Measurements from ENCODE around the gene EPGN. TPM values are rescaled to one million over a fixed set of nuclear protein-coding genes. Genes with fewer than 3 reads are reported as not detected.
A peak's percentile ranks its signal among the peaks of the same experiment; 100 is the strongest.

The EPGN gene
- total and polyA plus RNA-seq, 12 donors: 0.07 to 0.46 (median 0.44) TPM; not detected in 9

DNA sequence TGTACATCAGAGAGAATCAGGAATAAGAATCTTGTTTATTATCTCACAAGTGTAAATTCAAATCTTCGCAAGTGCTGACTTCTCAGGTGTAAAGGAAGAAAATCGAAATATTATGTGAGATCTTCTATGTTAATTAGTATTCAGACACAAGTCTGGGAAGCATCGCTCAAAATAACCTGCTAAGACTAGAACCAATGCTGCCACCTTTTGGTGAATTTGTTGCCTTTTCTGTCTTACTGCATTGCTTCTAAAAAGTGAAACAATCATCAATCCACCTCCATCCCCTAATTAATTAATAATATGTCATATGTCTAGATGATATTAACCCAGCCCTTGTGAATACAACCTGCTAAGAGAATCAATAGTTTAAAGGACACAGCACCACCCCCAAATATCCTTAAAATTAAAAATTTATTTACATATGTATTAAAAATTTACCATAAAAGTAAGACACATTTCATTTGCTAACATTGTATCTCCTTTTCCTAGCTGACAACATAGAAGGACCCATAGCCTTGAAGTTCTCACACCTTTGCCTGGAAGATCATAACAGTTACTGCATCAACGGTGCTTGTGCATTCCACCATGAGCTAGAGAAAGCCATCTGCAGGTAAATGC lies 3.5 kb downstream of the EPGN start:
- TF ChIP-seq POLR2A (IDR thresholded peaks at IDR 0.05): no peak
- TF ChIP-seq, protein P1, sequence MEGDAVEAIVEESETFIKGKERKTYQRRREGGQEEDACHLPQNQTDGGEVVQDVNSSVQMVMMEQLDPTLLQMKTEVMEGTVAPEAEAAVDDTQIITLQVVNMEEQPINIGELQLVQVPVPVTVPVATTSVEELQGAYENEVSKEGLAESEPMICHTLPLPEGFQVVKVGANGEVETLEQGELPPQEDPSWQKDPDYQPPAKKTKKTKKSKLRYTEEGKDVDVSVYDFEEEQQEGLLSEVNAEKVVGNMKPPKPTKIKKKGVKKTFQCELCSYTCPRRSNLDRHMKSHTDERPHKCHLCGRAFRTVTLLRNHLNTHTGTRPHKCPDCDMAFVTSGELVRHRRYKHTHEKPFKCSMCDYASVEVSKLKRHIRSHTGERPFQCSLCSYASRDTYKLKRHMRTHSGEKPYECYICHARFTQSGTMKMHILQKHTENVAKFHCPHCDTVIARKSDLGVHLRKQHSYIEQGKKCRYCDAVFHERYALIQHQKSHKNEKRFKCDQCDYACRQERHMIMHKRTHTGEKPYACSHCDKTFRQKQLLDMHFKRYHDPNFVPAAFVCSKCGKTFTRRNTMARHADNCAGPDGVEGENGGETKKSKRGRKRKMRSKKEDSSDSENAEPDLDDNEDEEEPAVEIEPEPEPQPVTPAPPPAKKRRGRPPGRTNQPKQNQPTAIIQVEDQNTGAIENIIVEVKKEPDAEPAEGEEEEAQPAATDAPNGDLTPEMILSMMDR (IDR thresholded peaks at IDR 0.05): peak; percentile 27 to 69 (median 62)
- intact Hi-C loops (cut with DNase I): loop anchor here in 1 of 2 donors (10.0 kb wide), 1 partner anchor 127 kb away; no protein-coding TSS in a partner anchor
- no peaks in the 10 kb centered on the region for H3K27me3 ChIP-seq
- DNase-seq: peak in 5 of 7 donors; percentile 19 to 62 (median 26)
- no peaks in the 10 kb centered on the region for H3K36me3 ChIP-seq (replicated peaks in 1 of 2)
- no peaks in the 10 kb centered on the region for H3K9me3 ChIP-seq (replicated peaks in 1 of 3)
- no peak overlapping the region for H3K4me3 ChIP-seq
- H3K4me1 ChIP-seq (replicated peaks in 1 of 2): no peaks in the 10 kb centered on the region
- 24 to 31% (median 28%) methylated on average over 4 of the region's 4 CpGs for WGBS, 4 donors
- H3K27ac ChIP-seq: no peak overlapping the region

DNA sequence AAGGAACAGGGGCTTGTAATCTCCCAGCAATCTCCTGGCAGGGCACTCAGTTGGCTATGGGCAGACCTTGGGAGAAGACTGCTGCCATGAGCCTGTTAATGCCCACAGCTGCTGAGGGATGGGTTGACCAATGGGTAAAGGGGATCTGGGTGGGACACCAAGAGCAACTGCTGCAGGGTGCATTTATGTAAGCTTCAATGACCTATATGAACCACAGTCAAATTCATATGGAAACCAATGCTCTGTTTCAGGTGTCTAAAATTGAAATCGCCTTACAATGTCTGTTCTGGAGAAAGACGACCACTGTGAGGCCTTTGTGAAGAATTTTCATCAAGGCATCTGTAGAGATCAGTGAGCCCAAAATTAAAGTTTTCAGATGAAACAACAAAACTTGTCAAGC lies 6.1 kb downstream of the EPGN start:
- intact Hi-C loops (cut with DNase I): loop anchor here in 1 of 2 donors (10.0 kb wide), 1 partner anchor 130 kb away; no protein-coding TSS in a partner anchor
- no peak for TF ChIP-seq POLR2A (IDR thresholded peaks at IDR 0.05)
- TF ChIP-seq, protein P1 (IDR thresholded peaks at IDR 0.05): no peak

DNA sequence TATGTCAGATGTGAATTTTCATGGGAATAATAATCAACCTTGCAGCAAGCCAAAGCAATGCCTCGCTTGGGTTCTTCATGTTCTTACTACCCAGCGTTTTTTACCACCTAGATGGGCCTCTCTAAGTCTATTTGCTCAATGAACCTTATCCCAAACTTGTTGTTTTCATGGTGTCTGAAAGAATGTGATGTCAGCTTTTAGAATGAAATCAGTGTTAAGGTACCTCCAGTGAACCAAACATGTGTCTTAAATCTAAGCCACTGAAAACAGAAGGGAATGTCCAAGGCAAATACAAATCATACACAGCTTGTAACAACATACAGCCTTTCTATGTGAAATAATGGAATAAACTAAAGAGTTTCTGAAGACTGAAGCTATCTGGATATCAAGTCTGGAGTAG lies 6.7 kb downstream of the EPGN start:
- no peak for TF ChIP-seq POLR2A (IDR thresholded peaks at IDR 0.05)
- TF ChIP-seq, protein P1 (IDR thresholded peaks at IDR 0.05): no peak
- no peak for DNase-seq
- Histone ChIP-seq H3K4me1 (replicated peaks in 1 of 2) (no peaks in the 10 kb centered on the region), H3K9me3 (replicated peaks in 1 of 3) (no peaks in the 10 kb centered on the region), H3K36me3 (replicated peaks in 1 of 2) (no peaks in the 10 kb centered on the region), H3K4me3 (no peak overlapping the region), H3K27me3 (no peaks in the 10 kb centered on the region), H3K27ac (no peak overlapping the region)
- intact Hi-C loops (cut with DNase I): loop anchor here in 1 of 2 donors (10.0 kb wide), 1 partner anchor 130 kb away; no protein-coding TSS in a partner anchor
- 61 to 79% (median 73%) methylated on average over 2 of the region's 2 CpGs for WGBS, 4 donors

More for the DNA sequence above, 6.1 kb downstream of the EPGN start:
- H3K4me3 ChIP-seq: no peak overlapping the region
- H3K27ac ChIP-seq: no peak overlapping the region
- H3K4me1 ChIP-seq (replicated peaks in 1 of 2): no peaks in the 10 kb centered on the region
- no peaks in the 10 kb centered on the region for H3K27me3 ChIP-seq
- 91 to 100% (median 95%) methylated on average over 2 of the region's 2 CpGs for WGBS, 4 donors
- DNase-seq: no peak
- no peaks in the 10 kb centered on the region for H3K36me3 ChIP-seq (replicated peaks in 1 of 2)
- H3K9me3 ChIP-seq (replicated peaks in 1 of 3): no peaks in the 10 kb centered on the region

DNA sequence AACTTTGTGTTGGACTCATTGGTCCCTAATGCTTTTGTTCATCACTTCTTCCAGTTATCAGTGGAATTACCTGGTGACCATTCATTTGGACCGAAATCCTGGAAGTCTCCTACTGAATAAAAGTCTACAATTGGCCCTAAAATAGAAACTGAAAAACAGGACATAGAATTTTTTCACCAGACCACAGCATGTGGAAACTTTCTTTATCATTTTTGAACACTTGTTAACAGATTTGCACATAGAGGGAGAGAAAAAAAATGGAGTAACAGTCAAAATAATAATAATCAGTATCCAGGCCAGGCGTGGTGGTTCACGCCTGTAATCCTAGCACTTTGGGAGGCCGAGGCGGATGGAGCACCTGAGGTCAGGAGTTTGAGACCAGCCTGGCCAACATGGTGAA lies 7.1 kb downstream of the EPGN start:
- no peak for TF ChIP-seq POLR2A (IDR thresholded peaks at IDR 0.05)
- TF ChIP-seq, protein P1 (IDR thresholded peaks at IDR 0.05): no peak
- H3K36me3 ChIP-seq (replicated peaks in 1 of 2): no peaks in the 10 kb centered on the region
- H3K9me3 ChIP-seq (replicated peaks in 1 of 3): no peaks in the 10 kb centered on the region
- no peak overlapping the region for H3K4me3 ChIP-seq
- 76 to 82% (median 76%) methylated on average over 5 of the region's 5 CpGs for WGBS, 4 donors
- H3K27ac ChIP-seq: no peak overlapping the region
- H3K27me3 ChIP-seq: no peaks in the 10 kb centered on the region
- H3K4me1 ChIP-seq (replicated peaks in 1 of 2): no peaks in the 10 kb centered on the region
- DNase-seq: no peak
- intact Hi-C loops (cut with DNase I): loop anchor here in 1 of 2 donors (10.0 kb wide), 1 partner anchor 131 kb away; no protein-coding TSS in a partner anchor
